ENCODE measurements around the gene RDX.

RDX gene

GRCh38 chr11:110158317-110159200, 137.9 kb downstream of the RDX start:
- no peaks in the 10 kb centered on the region for H3K79me2 ChIP-seq (ENCODE audit: insufficient read depth, low read length)
- no peaks in the 10 kb centered on the region for H3F3A ChIP-seq (ENCODE audit: low read depth)
- no peaks in the 10 kb centered on the region for H3K4me1 ChIP-seq (ENCODE audit: insufficient read depth, low read length, poor library complexity, severe bottlenecking)
- no peak overlapping the region for H3K4me3 ChIP-seq (ENCODE audit: low read length, poor library complexity, severe bottlenecking)
- TF ChIP-seq EZH2phosphoT487 (IDR thresholded peaks at IDR 0.05; ENCODE audit: borderline replicate concordance) (no peak), CTCF (conservative IDR thresholded peaks at IDR 0.05; ENCODE audit: low read length) (no peak)
- H3K4me2 ChIP-seq (ENCODE audit: low read depth, low read length, poor library complexity, severe bottlenecking), result no peak overlapping the region
- no peak overlapping the region for H2AFZ ChIP-seq (ENCODE audit: low read length)
- H3K36me3 ChIP-seq (ENCODE audit: insufficient read depth, low read length), result no peaks in the 10 kb centered on the region
- no peaks in the 10 kb centered on the region for H3K27me3 ChIP-seq (ENCODE audit: insufficient read depth, low read length, poor library complexity, severe bottlenecking)
- H3K9ac ChIP-seq (ENCODE audit: low read depth, low read length, poor library complexity, severe bottlenecking), result no peak overlapping the region
- no peaks in the 10 kb centered on the region for H3K9me2 ChIP-seq (replicated peaks; ENCODE audit: low read depth, low read length)
- H4K20me1 ChIP-seq (ENCODE audit: insufficient read depth, low read length, poor library complexity, severe bottlenecking), result no peaks in the 10 kb centered on the region
- H3K9me3 ChIP-seq (ENCODE audit: insufficient read depth, low read depth, low read length), result no peaks in the 10 kb centered on the region

GRCh38 chr11:110156503-110156902, 139.9 kb downstream of the RDX start:
- Histone ChIP-seq H3F3A (ENCODE audit: low read depth) (no peaks in the 10 kb centered on the region), H3K4me1 (ENCODE audit: insufficient read depth, low read length, poor library complexity, severe bottlenecking) (no peaks in the 10 kb centered on the region), H3K4me3 (ENCODE audit: low read length, poor library complexity, severe bottlenecking) (no peak overlapping the region), H3K36me3 (ENCODE audit: insufficient read depth, low read length) (no peaks in the 10 kb centered on the region), H3K9ac (ENCODE audit: low read depth, low read length, poor library complexity, severe bottlenecking) (no peak overlapping the region), H4K20me1 (ENCODE audit: insufficient read depth, low read length, poor library complexity, severe bottlenecking) (no peaks in the 10 kb centered on the region), H2AFZ (ENCODE audit: low read length) (no peak overlapping the region), H3K9me2 (replicated peaks; ENCODE audit: low read depth, low read length) (no peaks in the 10 kb centered on the region), H3K4me2 (ENCODE audit: low read depth, low read length, poor library complexity, severe bottlenecking) (no peak overlapping the region), H3K27me3 (ENCODE audit: insufficient read depth, low read length, poor library complexity, severe bottlenecking) (no peaks in the 10 kb centered on the region), H3K79me2 (ENCODE audit: insufficient read depth, low read length) (no peaks in the 10 kb centered on the region), H3K9me3 (ENCODE audit: insufficient read depth, low read depth, low read length) (no peaks in the 10 kb centered on the region)
- TF ChIP-seq EZH2phosphoT487 (IDR thresholded peaks at IDR 0.05; ENCODE audit: borderline replicate concordance), result no peak
- TF ChIP-seq CTCF (conservative IDR thresholded peaks at IDR 0.05; ENCODE audit: low read length), result no peak

GRCh38 chr11:110153474-110153873, 142.9 kb downstream of the RDX start:
- H2AFZ ChIP-seq (ENCODE audit: low read length), result no peak overlapping the region
- H3K4me3 ChIP-seq (ENCODE audit: low read length, poor library complexity, severe bottlenecking), result no peak overlapping the region
- no peaks in the 10 kb centered on the region for H3K9me2 ChIP-seq (replicated peaks; ENCODE audit: low read depth, low read length)
- H3F3A ChIP-seq (ENCODE audit: low read depth), result no peaks in the 10 kb centered on the region
- no peak overlapping the region for H3K4me2 ChIP-seq (ENCODE audit: low read depth, low read length, poor library complexity, severe bottlenecking)
- H3K9ac ChIP-seq (ENCODE audit: low read depth, low read length, poor library complexity, severe bottlenecking), result no peak overlapping the region
- H4K20me1 ChIP-seq (ENCODE audit: insufficient read depth, low read length, poor library complexity, severe bottlenecking), result no peaks in the 10 kb centered on the region
- TF ChIP-seq CTCF (conservative IDR thresholded peaks at IDR 0.05; ENCODE audit: low read length) (no peak), EZH2phosphoT487 (IDR thresholded peaks at IDR 0.05; ENCODE audit: borderline replicate concordance) (no peak)
- H3K9me3 ChIP-seq (ENCODE audit: insufficient read depth, low read depth, low read length), result no peaks in the 10 kb centered on the region
- H3K36me3 ChIP-seq (ENCODE audit: insufficient read depth, low read length), result no peaks in the 10 kb centered on the region
- H3K4me1 ChIP-seq (ENCODE audit: insufficient read depth, low read length, poor library complexity, severe bottlenecking), result no peaks in the 10 kb centered on the region
- H3K79me2 ChIP-seq (ENCODE audit: insufficient read depth, low read length), result no peaks in the 10 kb centered on the region
- H3K27me3 ChIP-seq (ENCODE audit: insufficient read depth, low read length, poor library complexity, severe bottlenecking), result no peaks in the 10 kb centered on the region
